Breast epithelium (tissue), 3 donors: ENCODE measurements around the gene ADAM30. TPM values are rescaled to one million over a fixed set of nuclear protein-coding genes. Genes with fewer than 3 reads are reported as not detected.

ENCODE experiments used
- total RNA-seq, 3 donors: library from RNA; depleted of rRNA; stranded (reverse); fragments of >200 nt; gene quantifications; one replicate each; pipeline ENCODE4 v1.1.0, GENCODE V29; 2016

The ADAM30 gene
- total RNA-seq, 3 donors from 2014 or later, result not detected

Other genes starting within 250 kb of the ADAM30 start
- gene ZNF697, start 248.2 kb downstream of the ADAM30 start, total RNA-seq, result 1 to 10 TPM; 4.2 to 9.5 (median 7.0) TPM
- gene PHGDH, start 184.6 kb downstream of the ADAM30 start, total RNA-seq, result 10 to 100 TPM in 2 of 3 donors, 1 to 10 TPM in 1; 6.1 to 54.7 (median 17.7) TPM
- gene HMGCS2, start 127.6 kb downstream of the ADAM30 start, total RNA-seq, result 100 to 1,000 TPM in 1 of 3 donors, 10 to 100 TPM in 1, under 1 TPM in 1; 0.16 to 142 (median 23.0) TPM
- gene REG4, start 85.1 kb downstream of the ADAM30 start, total RNA-seq, result not detected
- 100 to 1,000 TPM; 106 to 148 (median 123) TPM for gene NOTCH2, start 173.1 kb upstream of the ADAM30 start, total RNA-seq